Endometrial microvascular endothelial cells (primary cell): ENCODE results near the gene SSB. TPM values are rescaled to one million over a fixed set of nuclear protein-coding genes. Genes with fewer than 3 reads are reported as not detected.
"Not testable (repeated sequence)": the region's sequence is repeated elsewhere in the genome, so short reads cannot be mapped to it uniquely, and the experiment has no call there.

Experiments used
- in situ Hi-C: cut with HindIII; loops from 2 replicates; pipeline ENCODE4 v1.10.0; 2017; ENCODE audit warnings: low sequenced_read_pairs, low pct_unique_long_range_greater_than_20kb; ENCODE audit errors: inconsistent ontology term
- total RNA-seq: library from RNA; depleted of rRNA; stranded (reverse); fragments of >200 nt; gene quantifications from one replicate; pipeline ENCODE4 v1.2.3, GENCODE V29; 2015; ENCODE audit errors: inconsistent ontology term

The SSB gene
- total RNA-seq, 1 donor from 2014 or later: 104 TPM

DNA sequence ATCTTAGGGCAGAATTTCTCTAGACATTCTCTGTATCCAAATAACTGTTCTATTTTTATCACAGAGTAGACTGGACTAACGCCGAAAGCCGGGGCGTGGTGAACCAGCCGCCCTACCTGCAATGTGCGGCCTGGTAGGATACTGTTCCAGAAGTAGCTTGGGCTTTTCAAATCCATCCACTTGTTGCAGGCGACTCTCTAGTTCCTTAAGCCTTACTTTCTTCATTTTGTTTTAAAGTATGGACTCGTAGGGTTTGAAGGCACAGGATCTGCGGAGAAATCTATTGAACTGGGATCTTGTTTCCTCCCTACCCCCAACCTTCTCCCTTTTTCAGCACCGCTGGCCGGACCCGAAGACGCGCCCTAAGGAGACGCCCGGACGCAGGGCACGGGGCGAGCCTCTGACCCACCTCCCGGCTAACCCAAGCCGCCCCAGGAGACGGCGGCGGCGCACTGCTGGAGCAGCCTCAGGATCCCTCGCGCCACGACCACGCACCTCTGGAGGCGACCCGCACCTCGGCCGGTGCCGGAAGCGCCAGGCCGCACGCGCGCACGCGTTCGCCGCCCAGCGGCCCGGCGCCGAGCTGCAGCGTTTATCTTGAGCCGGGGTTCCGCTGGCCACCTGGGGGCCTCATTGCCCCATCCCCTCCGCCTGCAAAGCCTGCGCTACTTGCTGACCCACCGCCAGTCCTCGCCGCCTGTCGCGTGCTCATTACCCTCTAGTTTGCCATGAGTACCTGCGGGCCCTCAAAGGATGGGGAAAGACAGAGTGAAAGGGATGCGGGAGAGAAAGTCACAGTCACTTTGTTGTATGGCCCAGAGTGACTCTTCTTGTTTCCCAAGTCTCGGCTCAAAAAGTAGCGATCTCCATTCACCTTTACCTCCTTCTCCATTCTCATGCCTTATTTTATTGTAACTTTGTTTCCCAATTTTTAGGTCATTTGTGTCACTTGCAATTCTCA, 26.0 kb downstream of the SSB start, which contains the start of gene METTL5:
Gene METTL5, minus strand, starts transcription at position 533 of the 961 bp plus-strand sequence. Its CDS starts 308 bp downstream, at position 225.
- in situ Hi-C loops: no loop called here

DNA sequence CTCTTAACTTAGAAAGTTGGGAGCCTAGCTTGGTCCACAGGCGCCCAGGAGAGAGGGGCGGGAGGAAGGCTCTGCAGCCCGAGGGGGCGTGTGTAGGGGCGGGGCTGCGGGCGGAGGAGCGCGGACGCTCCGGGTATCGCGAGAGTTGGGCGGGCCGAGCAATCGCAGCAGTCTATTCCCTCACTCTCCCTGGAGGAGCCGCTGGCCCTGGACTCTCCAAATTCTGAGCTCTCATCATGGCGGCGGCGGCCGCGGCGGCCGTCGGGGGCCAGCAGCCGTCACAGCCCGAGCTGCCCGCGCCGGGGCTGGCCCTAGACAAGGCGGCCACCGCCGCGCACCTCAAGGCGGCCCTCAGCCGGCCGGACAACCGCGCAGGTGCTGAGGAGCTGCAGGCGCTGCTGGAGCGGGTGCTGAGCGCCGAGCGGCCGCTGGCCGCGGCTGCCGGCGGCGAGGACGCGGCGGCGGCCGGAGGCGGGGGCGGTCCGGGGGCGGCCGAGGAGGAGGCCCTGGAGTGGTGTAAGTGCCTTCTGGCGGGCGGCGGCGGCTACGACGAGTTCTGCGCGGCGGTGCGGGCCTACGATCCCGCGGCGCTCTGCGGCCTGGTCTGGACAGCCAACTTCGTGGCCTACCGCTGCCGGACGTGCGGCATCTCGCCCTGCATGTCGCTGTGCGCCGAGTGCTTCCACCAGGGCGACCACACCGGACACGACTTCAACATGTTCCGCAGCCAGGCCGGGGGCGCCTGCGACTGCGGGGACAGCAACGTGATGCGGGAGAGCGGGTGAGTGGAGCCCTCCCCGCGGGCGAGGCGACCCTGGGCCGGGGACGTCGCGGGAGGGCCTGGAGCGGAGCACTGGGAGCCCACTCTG, 28.8 kb downstream of the SSB start, which contains the start of gene UBR3:
Gene UBR3, plus strand, starts transcription at position 183 of the 869 bp plus-strand sequence. Its CDS starts 54 bp downstream, at position 237.
- in situ Hi-C loops: no loop called here

DNA sequence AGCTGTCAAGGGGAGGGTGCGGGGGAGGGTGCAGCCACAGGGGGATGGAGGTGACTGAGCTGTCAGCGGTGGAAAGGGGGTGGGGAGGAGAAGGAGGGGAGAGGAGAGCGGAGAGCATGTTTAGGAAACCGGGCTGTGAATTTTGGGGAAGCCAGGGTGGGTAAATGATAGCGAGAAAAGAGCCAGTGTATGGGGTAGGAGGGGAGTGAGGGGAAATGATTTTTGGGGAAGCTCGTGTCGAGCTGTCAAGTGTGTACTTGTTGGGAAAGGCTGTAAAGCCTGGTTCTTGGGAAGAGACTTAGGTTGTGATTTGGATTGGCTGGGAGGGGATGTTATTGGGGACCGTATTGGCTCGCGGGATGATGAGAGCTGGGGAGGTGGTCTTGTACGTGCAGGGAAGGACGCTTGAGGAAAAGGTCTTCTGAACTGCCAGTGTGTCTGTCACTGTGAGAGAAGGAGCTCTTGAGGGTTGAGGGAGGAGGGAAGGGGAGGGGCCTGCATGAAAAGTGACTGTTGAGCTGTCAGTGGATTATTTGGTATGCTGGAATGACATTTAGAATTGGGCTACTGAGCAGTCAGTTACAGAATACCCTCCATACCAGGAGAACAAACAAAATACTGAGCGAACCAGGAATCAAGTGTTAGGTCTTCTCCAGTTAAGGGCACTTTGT, 29.6 kb downstream of the SSB start:
- in situ Hi-C loops: no loop called here

DNA sequence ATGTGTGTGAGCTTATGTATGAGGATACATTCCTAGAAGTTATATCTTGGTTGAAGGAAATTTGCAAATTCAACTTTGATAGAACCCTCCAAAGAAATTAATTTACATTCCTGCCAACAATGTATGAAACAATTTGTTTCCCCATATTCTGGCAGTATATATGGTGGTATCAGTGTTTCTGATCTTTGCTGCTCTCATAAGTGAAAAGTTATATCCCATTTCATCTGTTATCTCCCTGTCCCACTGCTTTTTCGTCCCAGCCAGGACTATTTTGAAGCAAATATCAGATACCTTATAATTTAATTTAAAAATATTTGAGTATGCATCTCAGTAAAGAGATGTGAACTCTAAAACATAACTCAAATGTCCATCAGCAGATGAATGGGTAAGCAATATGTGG, 35.7 kb downstream of the SSB start:
- in situ Hi-C loops: no loop called here

DNA sequence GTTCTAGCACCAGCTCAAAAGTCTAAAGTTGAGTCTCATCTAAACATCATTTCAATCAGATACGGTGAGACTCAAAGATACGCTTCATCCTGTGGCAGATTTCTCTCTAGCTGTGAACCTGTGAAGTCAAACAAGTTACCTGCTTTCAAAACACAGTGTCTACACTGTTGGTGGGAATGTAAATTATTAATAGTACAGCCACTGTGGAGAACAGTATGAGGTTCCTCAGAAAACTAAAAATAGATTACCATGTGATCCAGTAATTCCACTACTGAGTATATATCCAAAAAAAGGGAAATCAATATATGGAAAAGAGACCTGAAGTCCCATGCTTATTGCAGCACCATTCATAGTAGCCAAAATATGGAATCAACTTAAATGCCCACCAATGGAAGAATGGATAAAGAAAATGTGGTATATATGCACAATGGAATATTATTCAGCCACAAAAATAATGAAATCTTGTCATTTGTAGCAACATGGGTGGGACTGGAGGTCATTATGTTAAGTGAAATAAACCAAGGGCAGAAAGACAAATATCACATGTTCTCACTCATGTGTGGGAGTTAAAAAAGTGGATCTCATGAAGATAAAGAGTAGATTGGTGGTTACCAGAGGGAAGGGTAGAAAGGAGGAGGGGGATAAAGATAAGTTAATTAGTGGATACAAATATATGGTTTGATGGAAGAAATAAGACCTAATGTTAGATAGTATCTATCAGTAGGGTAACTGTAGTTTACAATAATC, 40.2 kb downstream of the SSB start:
- in situ Hi-C loops: no loop called here

DNA sequence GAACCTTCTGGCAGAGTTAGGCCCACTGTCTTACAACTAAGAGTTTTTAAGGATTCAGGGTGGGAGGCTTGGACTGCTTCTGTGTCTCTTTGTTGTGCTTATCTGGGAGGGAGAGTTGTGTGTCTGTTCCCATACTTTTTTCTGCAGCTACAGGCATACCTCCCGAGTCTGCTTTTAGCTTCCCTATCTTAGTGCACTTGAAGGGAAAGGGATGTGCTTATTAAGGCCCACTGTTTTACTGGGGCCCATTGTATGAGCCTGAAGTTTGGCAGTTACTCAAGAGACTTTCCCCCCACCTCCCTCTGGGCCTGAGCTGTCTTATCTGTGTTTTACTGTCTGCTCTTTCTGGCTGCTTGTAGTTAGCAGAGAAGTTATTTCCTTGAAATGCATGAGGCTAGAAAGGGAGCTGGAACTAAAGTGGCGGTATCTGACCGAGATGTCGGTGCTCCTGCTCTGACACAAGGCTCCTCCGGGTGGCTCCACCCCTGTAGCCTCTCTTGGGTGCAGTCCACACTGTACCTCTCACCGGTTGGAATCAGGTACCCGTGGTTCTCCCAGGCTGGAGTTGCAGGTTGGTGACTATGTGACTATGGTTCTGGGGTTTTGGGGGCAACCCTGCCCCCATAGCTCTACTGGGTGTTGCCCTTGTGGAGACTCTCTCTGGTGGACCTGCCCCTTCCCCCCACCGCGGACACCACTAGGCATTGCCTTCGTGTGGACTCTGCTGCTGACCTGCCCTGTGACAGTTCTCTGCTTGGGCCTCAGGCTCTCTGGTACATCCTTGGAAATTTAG, 41.5 kb downstream of the SSB start:
- in situ Hi-C loops: no loop called here

DNA sequence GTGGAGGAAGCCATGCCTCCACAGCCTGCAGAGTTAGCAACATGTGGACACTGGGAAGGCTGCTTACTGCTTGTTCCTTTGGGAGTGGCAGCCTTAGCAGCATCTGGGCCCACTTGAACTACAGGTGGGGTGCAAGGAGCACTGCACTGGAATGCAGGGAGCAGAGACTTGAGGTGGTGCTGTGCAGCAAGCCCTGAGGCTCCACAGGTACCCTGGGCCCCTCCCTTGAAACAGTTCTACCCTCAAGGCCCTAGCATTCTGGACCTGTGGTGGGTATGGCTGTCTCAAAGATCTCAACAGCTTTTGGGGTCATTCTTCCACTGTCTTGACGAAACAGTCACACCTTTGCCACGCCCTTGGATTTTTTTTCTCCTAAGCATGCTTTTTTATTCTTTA, 42.1 kb downstream of the SSB start:
- in situ Hi-C loops: no loop called here

DNA sequence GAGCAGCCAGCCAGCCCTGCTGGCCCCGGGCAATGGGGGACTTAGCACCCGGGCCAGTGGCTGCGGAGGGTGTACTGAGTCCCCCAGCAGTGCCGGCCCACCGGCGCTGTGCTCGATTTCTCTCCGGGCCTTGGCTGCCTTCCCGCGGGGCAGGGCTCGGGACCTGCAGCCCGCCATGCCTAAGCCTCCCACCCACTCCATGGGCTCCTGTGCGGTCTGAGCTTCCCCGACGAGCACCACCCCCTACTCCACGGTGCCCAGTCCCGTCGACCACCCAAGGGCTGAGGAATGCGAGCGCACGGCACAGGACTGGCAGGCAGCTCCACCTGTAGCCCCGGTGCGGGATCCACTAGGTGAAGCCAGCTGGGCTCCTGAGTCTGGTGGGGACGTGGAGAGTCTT, 43.0 kb downstream of the SSB start:
- in situ Hi-C loops: not testable (repeated sequence)

DNA sequence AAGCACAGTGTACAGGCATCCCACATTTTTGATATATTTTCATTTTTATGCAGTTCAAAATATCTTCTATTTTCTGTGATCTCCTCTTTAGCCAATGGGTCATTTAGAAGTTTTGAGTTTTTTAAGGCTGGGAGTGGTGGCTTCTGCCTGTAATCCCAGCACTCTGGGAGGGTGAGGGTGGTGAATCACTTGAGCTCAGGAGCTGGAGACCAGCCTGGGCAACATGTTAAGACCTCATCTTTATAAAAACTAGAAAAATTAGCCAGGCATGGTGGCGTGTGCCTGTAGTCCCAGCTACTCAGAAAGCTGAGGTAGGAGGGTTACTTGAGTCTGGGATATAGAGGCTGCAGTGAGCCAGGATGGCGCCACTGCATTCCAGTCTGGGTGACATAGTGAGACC, 46.3 kb downstream of the SSB start:
- in situ Hi-C loops: no loop called here

DNA sequence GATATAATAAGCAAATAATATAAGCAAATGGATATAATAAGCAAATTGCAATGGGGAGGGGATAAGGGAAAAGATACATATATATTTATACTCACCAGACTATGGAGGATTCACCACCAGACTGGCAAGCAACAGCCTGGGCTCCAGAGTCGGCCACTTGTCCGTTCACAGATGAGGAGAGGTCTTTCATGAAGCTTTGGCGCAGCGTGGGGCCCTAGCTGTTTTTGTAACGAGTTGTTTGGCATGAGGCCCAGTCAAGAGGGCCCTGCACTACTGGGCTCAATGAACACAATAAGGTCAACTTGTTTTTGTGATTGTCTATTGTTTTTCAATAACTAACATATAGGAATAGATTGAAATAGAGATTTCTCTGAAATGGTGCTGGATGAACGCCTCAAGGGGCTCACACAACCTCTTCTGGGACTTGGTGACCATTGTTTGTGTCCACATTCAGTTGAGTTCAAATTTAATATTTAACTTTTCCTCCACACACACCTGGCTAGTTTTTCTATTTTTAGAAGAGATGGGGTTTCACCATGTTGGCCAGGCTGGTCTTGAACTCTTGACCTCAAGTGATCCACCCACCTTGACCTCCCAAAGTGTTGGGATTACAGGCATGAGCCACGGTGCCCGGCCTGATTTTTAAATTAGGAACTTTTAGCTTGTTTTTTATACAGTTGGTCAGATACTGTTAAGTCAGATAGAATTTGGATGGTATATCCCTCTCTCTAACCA, 50.5 kb downstream of the SSB start:
- in situ Hi-C loops: not testable (repeated sequence)

DNA sequence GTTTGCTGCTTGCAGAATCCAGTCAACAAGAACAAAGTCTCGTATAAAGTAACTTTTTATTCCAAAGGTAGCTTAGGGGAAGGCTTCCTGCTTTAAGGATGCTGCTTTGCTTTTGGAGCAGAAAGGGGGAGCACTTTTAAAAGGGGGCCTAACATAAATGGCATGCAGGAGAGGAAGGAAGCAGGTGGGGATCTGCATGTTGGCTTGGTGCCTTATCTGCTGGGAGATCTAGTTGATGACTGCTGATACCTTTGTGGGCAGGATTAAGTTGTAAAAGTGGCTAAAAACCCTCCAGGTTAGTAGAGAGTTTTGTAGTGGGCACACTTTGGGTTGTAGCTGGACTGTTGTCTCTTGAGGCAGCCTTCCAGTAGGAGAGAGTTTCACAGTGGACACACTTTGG, 51.0 kb downstream of the SSB start:
- in situ Hi-C loops: no loop called here

DNA sequence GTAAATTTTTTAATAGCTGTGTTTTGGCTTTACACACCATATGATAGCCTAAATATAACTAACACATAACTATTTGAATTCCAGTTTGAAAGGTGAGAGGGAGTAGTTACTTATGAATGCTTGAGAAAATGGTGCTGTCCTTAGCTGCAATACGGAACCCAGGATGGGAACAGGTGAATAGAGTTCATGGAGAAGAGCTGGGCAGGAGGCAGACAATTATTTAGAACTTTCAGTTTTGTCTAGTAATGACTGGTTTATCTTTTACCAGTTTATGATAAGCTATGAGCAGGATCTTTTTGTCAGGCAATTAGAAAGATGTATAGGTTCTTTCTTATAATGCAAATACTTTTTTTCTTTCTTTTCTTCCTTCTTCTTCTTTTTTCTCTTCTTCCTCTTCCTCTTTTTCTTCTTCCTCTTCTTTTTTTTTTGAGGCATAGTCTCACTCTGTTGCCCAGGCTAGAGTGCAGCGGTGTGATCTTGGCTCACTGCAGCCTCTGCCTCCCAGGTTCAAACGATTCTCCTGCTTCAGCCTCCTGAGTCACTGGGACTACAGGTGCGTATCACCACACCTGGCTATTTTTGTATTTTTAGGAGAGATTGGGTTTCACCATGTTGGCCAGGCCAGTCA, 54.5 kb downstream of the SSB start:
- in situ Hi-C loops: no loop called here

DNA sequence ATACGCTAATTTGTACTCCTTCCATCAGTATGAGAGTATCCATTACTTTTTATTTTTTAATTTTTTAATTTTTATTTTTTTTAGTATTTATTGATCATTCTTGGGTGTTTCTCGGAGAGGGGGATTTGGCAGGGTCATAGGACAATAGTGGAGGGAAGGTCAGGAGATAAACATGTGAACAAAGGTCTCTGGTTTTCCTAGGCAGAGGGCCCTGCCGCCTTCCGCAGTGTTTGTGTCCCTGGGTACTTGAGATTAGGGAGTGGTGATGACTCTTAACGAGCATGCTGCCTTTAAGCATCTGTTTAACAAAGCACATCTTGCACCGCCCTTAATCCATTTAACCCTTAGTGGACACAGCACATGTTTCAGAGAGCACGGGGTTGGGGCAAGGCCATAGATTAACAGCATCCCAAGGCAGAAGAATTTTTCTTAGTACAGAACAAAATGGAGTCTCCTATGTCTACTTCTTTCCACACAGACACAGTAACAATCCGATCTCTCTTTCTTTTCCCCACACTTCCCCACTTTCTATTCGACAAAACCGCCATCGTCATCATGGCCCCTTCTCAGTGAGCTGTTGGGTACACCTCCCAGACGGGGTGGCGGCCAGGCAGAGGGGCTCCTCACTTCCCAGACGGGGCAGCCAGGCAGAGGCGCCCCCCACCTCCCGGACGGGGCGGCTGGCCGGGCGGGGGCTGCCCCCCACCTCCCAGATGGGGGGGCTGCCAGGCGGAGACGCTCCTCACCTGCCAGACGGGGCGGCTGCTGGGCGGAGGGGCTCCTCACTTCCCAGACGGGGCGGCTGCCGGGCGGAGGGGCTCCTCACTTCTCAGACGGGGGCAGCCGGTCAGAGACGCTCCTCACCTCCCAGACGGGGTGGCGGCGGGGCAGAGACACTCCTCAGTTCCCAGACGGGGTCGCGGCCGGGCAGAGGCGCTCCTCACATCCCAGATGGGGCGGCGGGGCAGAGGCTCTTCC, 56.9 kb downstream of the SSB start:
- in situ Hi-C loops: not testable (repeated sequence)

DNA sequence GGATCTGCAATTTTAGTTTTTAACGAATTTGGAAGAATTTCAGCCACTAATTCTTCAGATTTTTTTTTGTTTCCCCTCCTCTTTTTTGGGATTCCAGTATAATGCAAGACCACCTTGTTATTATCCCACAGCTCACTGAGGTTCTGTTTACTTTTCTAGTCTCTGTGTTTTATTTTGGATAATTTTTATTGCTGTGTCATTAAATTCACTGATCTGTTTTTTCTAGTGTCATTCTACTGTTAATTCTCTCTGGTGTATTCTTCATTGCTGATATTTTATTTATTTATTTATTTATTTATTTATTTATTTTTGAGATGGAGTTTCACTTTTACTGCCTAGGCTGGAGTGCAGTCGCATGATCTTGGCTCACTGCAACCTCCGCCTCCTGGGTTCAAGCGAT, 60.8 kb downstream of the SSB start:
- in situ Hi-C loops: no loop called here

DNA sequence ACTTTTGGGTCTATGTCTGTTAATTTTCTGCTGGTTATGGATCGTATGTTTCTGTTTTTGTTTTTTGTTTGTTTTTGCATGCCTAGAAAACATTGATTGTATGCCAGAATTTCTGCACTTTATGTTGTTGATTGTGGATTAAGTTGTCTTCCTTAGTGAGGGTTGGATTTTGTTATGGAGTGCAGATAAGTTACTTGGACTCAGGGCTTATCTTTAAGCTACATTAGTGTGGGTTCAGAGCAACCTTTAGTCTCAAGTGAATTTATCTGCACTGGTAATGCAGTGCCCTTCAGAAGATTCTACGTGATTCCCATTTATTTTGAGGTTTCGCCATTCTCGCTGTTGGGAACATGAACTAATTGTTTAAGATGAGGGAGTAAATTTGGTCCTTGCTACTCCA, 61.5 kb downstream of the SSB start:
- in situ Hi-C loops: no loop called here
